HG03066 (cell line): ENCODE data around the gene PLA1A.

ENCODE experiments used
- ATAC-seq: cut with Tn5 transposase; IDR thresholded peaks from one replicate; pipeline ENCODE4 v1.9.1; 2021; ENCODE audit warnings: low read depth; ENCODE audit not compliant: unreplicated experiment

PLA1A gene

DNA sequence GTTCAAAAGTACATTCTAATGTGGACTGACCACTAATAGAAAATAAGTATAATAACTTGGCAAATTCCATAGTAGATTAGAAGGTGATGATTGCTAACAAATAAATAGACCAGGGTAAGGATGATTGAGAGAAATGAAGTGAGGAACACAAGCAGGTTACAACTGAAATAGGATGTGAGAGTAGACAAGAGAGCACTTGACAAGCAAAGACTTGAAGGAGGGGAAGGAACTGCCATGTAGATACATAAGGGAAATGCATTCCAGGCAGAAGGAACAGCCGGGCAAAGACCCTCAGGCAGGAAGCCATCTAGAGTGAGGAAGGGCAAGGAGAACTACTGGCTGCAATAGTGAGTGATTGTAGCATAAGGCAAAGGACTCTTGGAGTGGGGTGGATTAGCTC, 5.0 kb downstream of the PLA1A start:
- no peak for ATAC-seq

DNA sequence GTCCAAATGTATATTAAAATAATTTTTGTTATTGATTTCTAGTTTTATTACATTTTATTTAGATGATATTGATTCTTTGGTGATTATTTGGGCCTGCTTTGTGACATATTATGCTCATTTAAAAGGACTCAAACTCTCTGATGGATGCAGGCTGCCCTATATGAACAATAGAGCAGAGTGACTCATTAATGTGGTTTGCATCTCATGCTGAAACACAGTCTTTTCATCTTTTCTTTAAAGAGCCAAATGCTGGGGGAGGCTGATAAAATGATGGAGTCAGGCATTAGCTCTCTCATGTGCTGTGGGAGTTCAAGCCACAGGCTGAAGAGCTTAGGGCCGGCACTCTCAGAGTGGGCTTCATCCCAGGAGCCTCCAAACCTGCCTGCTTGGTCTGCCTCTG, 7.2 kb downstream of the PLA1A start:
- no peak for ATAC-seq

- ATAC-seq = no peak
These were observed 10.8 kb downstream of the PLA1A start for GRCh38 chr3:119608405-119609000.

GRCh38 chr3:119609301-119609700, 11.6 kb downstream of the PLA1A start:
- ATAC-seq = no peak

DNA sequence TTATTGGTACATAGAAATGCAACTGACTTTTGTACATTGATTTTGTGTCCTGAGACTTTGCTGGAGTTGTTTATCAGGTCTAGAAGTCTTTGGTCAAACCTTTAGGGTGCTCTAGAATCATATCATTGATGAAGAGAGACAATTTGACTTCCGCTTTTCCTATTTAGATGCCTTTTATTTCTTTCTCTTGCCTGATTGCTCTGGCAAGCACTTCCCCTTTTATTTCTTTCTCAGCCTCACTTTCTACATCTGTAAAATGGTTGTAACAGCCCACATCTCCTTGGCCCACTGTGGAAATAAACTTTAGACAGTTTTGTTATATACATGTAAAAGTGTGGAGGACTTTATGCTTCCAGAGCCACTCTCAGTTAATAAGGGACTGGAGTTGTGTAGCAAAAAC, 14.0 kb downstream of the PLA1A start:
- ATAC-seq = no peak

DNA sequence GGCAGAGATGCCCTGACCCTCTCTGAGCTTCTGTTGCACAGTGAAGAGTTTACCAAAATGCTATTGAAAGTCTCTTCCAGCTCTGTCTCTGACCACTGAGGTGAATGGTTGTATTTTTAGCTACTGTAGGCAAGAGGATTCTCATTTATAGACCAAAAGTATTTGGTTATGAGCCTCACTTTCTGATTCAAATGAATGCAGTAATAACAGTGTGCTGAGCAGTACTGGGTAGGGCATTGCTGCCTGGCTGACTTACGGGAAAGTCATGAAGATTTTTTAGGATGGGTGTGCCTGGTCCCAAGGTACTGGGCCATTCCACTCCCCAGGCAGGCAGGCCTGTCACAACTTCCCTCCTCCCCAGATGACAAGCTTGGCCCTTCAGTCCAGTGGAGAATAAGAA, 15.5 kb downstream of the PLA1A start:
- ATAC-seq = no peak

DNA sequence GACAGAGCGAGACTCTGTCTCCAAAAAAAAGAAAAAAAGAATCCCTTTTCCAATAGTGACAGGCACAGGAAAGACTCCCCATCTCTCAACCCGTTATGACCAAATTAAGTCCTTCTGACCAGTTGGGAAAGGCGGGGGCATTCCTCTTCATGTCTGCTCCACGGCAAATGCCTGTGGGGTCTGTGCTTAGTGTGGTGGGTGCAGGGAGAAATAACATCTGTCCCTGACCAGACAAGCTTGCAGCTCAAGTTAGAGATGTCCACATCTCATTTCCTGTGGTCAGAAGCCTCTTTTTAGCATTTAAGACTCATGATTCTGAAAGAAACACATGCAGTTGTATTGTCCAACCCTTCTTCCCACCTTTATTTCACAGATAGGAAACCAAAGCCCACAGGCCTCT, 16.2 kb downstream of the PLA1A start:
- no peak for ATAC-seq

DNA sequence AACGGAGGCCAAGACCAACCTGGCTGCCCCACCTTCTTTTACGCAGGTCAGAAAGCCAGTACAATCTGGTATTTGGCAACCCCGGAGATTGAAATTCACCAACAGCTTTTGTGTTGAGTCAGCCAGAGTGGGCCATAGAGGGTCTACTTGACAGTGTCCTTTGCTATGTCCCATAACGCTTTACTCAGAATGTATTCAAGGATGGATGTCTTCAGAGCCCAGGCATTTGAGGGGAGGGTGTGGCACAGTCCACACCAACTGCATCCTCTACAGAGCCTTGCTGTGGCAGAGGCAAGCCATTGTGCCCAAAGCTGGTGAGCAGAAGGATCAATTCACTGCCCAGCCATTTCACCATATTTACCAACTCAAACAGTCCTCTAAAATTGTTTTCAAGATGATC, 18.4 kb downstream of the PLA1A start:
- no peak for ATAC-seq

- no peak for ATAC-seq
These were observed 21.4 kb downstream of the PLA1A start for GRCh38 chr3:119619094-119619493.

GRCh38 chr3:119620899-119621298, 23.2 kb downstream of the PLA1A start:
- no peak for ATAC-seq

DNA sequence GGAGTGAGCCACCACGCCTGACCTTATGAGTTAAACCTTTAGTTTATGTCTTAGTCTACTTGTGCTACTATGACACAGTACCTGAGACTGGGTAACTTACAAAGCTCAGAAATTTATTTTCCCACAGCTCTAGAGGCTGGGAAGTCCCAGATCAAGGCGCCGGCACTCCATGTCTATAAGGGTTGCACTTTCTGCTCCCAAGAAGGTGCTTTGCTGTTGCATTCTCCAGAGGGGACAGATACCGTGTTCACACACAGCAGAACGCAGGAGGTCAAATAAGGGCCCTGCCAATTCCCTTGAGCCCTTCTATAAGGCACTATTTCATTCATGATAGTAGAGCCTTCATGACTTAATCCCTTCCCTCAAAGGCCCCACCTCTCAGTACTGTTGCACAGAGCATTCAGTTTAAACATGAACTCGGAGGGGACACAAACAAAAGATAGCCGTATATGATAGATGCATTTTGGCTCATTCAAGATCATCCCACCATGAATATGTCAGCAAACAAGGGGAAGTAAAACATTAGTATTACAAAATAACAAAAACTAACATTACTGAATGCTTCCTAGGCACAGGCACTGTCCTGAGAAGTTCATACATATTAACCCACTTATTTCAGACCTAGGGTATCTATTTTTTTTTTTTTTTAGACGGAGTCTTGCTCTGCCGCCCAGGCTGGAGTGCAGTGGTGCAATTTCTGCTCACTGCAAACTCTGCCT, 26.5 kb downstream of the PLA1A start:
- ATAC-seq = no peak

- ATAC-seq = no peak
These were observed 27.9 kb downstream of the PLA1A start for GRCh38 chr3:119625451-119626153.

GRCh38 chr3:119626196-119626595, 28.5 kb downstream of the PLA1A start:
- no peak for ATAC-seq

GRCh38 chr3:119627461-119627860, 29.8 kb downstream of the PLA1A start:
- ATAC-seq = no peak

DNA sequence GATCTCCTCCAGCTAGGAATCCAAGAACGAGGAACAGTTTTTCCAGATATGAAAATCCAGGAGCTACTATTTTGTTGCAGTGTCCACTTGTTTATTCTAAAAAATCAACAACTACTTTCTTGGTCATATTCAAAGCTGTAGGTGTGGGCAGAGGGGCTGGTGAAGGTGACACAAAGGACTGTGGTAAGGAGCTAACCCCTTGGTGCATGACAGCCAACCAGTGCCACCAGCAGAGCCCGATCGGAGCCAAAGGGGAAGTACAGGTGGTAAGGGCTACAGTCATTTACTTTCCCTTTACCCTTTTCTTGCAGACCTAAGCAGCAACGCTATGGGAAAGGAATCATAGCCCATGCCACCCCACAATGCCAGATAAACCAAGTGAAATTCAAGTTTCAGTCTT, 30.7 kb downstream of the PLA1A start:
- ATAC-seq = peak; percentile 56

DNA sequence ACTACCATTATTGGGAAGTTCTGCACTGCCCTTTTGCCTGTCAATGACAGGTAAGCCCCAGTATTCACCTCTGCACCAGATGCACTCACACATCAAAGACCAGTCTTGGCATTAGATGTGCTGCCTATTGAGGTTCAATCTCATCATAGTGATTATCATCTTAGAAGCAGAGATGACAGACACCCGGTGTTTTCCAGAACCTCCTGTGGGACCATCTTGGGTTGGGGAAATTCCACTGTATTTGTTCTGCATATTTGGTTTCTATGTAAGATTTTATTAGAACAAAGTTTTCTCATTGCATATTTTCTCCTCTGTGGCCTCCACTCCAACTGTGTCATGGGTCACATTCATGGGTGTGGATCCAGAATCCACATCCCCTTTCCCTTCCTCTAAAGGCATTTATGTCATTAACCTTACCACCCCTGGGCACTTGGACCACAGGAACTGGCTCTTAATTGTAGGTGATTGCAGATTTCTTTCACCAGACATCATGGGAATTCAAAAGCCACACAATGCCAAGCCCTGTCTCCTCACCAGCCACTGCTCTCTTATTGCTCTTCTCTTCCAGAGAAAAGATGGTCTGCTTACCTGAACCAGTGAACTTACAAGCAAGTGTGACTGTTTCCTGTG, 31.2 kb downstream of the PLA1A start:
- no peak for ATAC-seq

- no peak for ATAC-seq
These were observed 32.6 kb downstream of the PLA1A start for GRCh38 chr3:119630128-119630879.

GRCh38 chr3:119630880-119631329, 33.2 kb downstream of the PLA1A start:
- ATAC-seq = no peak

DNA sequence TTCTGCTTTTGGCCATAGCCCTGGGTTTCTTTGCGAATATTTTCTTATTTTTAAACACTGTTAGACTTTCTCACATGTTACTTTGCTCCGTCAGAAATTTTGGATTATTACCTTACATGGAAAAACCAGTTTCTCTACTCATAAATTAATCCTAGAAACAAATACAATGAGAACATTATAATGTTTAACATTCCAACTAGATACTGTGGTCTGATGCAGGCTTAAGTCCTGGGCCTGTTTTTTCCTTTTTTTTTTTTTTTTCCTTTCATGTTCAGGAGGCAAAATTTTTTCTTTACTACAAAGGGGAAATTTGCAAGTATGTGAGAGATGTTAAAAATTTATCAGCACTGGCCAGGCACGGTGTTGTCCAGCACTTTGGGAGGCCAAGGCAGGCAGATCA, 33.8 kb downstream of the PLA1A start:
- ATAC-seq = no peak

- no peak for ATAC-seq
These were observed 34.5 kb downstream of the PLA1A start for GRCh38 chr3:119632216-119632615.

DNA sequence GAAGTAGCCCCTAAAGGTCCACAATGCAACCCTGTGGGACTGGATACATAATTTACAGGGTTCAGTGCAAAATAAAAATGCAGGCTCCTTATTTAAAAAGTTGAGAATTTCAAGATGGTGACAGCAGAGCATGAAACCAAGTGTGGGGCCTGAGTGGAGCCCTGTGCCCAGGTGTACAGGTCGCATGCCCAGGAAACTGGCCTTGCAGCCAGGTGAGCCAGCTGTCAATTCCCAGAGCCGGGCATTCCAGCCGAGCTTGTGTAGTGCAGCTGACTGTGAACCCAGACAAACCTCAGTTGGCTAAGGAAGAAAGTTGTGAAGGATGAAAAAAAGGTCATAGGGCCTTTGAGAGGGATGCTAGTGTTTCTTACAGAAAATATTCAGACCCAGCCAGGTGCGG, 35.1 kb downstream of the PLA1A start:
- ATAC-seq = no peak
